ENCODE data around the gene FOXJ1.
A peak's percentile ranks its signal among the peaks of the same experiment; 100 is the strongest.

FOXJ1 gene

GRCh38 chr17:76131692-76132573 lies 9.1 kb downstream of the FOXJ1 start:
- TF ChIP-seq CTCF (IDR thresholded peaks at IDR 0.05; ENCODE audit: control insufficient read depth, extremely low read depth, insufficient read depth), result no peak
- DNase-seq (ENCODE audit: low read depth), result no peak
- H3K4me3 ChIP-seq (ENCODE audit: low read depth, low read length), result peak overlapping the region; percentile 28

- no peak for TF ChIP-seq CTCF (IDR thresholded peaks at IDR 0.05; ENCODE audit: control insufficient read depth, extremely low read depth, insufficient read depth)
- no peak overlapping the region for H3K4me3 ChIP-seq (ENCODE audit: low read depth, low read length)
- DNase-seq (ENCODE audit: low read depth), result no peak
Measured at GRCh38 chr17:76131051-76131691, 9.9 kb downstream of the FOXJ1 start.

- no peak overlapping the region for H3K4me3 ChIP-seq (ENCODE audit: low read depth, low read length)
- DNase-seq (ENCODE audit: low read depth), result no peak
- TF ChIP-seq CTCF (IDR thresholded peaks at IDR 0.05; ENCODE audit: control insufficient read depth, extremely low read depth, insufficient read depth), result no peak
Measured at GRCh38 chr17:76130473-76130872, 10.6 kb downstream of the FOXJ1 start.

- no peak for TF ChIP-seq CTCF (IDR thresholded peaks at IDR 0.05; ENCODE audit: control insufficient read depth, extremely low read depth, insufficient read depth)
- DNase-seq (ENCODE audit: low read depth), result no peak
- no peak overlapping the region for H3K4me3 ChIP-seq (ENCODE audit: low read depth, low read length)
Measured at GRCh38 chr17:76125922-76126321, 15.1 kb downstream of the FOXJ1 start.

- no peak for TF ChIP-seq CTCF (IDR thresholded peaks at IDR 0.05; ENCODE audit: control insufficient read depth, extremely low read depth, insufficient read depth)
- DNase-seq (ENCODE audit: low read depth), result no peak
- H3K4me3 ChIP-seq (ENCODE audit: low read depth, low read length), result no peak overlapping the region
Measured at GRCh38 chr17:76125391-76125675, 15.7 kb downstream of the FOXJ1 start.

GRCh38 chr17:76124582-76125390 lies 16.3 kb downstream of the FOXJ1 start:
- TF ChIP-seq CTCF (IDR thresholded peaks at IDR 0.05; ENCODE audit: control insufficient read depth, extremely low read depth, insufficient read depth), result no peak
- no peak overlapping the region for H3K4me3 ChIP-seq (ENCODE audit: low read depth, low read length)
- DNase-seq (ENCODE audit: low read depth), result no peak

Data from LNCaP clone FGC (cell line).